Ishikawa (cell line): Measurements from ENCODE around the gene FBRSL1.

ENCODE experiments used
- CEBPB ChIP-seq: IDR thresholded peaks from 2 replicates; pipeline ENCODE4 v1.6.1; 2012
- CREB1 ChIP-seq: IDR thresholded peaks from 2 replicates; pipeline ENCODE4 v1.6.1; 2012; ENCODE audit warnings: low read depth
- EGR1 ChIP-seq: IDR thresholded peaks from 2 replicates; pipeline ENCODE4 v1.6.1; 2012
- EP300 ChIP-seq: IDR thresholded peaks from 2 replicates; pipeline ENCODE4 v1.6.1; 2012; ENCODE audit warnings: borderline replicate concordance
- FOXM1 ChIP-seq: IDR thresholded peaks from 2 replicates; pipeline ENCODE4 v1.6.1; 2012; ENCODE audit warnings: low read depth, borderline replicate concordance
- MAX ChIP-seq: IDR thresholded peaks from 2 replicates; pipeline ENCODE4 v1.6.1; 2012
- NFIC ChIP-seq: IDR thresholded peaks from 2 replicates; pipeline ENCODE4 v1.6.1; 2012
- RAD21 ChIP-seq: IDR thresholded peaks from 2 replicates; pipeline ENCODE4 v1.6.1; 2012; ENCODE audit warnings: low read depth
- TAF1 ChIP-seq: IDR thresholded peaks from 2 replicates; pipeline ENCODE4 v1.6.1; 2012; ENCODE audit warnings: low read depth, mild to moderate bottlenecking
- TCF12 ChIP-seq: IDR thresholded peaks from 2 replicates; pipeline ENCODE4 v1.6.1; 2012; ENCODE audit warnings: low read depth
- TEAD4 ChIP-seq: IDR thresholded peaks from 2 replicates; pipeline ENCODE4 v1.6.1; 2012
- USF1 ChIP-seq: IDR thresholded peaks from 2 replicates; pipeline ENCODE4 v1.6.1; 2012
- YY1 ChIP-seq: IDR thresholded peaks from 2 replicates; pipeline ENCODE4 v1.6.1; 2012; ENCODE audit warnings: low read depth
- ZBTB7A ChIP-seq: IDR thresholded peaks from 2 replicates; pipeline ENCODE4 v1.6.1; 2012; ENCODE audit warnings: low read depth
- TF ChIP-seq, protein P1 (sequence below): IDR thresholded peaks from 2 replicates; pipeline ENCODE4 v1.6.1; 2012; ENCODE audit warnings: low read depth, mild to moderate bottlenecking

Gene FBRSL1

GRCh38 chr12:132495165-132495544 is 5.2 kb downstream of the FBRSL1 start:
- TF ChIP-seq NFIC = no peak
- TF ChIP-seq TCF12 = no peak
- TF ChIP-seq, protein P1, sequence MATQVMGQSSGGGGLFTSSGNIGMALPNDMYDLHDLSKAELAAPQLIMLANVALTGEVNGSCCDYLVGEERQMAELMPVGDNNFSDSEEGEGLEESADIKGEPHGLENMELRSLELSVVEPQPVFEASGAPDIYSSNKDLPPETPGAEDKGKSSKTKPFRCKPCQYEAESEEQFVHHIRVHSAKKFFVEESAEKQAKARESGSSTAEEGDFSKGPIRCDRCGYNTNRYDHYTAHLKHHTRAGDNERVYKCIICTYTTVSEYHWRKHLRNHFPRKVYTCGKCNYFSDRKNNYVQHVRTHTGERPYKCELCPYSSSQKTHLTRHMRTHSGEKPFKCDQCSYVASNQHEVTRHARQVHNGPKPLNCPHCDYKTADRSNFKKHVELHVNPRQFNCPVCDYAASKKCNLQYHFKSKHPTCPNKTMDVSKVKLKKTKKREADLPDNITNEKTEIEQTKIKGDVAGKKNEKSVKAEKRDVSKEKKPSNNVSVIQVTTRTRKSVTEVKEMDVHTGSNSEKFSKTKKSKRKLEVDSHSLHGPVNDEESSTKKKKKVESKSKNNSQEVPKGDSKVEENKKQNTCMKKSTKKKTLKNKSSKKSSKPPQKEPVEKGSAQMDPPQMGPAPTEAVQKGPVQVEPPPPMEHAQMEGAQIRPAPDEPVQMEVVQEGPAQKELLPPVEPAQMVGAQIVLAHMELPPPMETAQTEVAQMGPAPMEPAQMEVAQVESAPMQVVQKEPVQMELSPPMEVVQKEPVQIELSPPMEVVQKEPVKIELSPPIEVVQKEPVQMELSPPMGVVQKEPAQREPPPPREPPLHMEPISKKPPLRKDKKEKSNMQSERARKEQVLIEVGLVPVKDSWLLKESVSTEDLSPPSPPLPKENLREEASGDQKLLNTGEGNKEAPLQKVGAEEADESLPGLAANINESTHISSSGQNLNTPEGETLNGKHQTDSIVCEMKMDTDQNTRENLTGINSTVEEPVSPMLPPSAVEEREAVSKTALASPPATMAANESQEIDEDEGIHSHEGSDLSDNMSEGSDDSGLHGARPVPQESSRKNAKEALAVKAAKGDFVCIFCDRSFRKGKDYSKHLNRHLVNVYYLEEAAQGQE = no peak
- TF ChIP-seq CEBPB = no peak
- no peak for TF ChIP-seq TAF1
- TF ChIP-seq RAD21 = no peak
- no peak for TF ChIP-seq EP300
- TF ChIP-seq FOXM1 = no peak
- no peak for TF ChIP-seq USF1
- no peak for TF ChIP-seq MAX
- no peak for TF ChIP-seq EGR1
- TF ChIP-seq CREB1 = no peak
- no peak for TF ChIP-seq TEAD4

DNA sequence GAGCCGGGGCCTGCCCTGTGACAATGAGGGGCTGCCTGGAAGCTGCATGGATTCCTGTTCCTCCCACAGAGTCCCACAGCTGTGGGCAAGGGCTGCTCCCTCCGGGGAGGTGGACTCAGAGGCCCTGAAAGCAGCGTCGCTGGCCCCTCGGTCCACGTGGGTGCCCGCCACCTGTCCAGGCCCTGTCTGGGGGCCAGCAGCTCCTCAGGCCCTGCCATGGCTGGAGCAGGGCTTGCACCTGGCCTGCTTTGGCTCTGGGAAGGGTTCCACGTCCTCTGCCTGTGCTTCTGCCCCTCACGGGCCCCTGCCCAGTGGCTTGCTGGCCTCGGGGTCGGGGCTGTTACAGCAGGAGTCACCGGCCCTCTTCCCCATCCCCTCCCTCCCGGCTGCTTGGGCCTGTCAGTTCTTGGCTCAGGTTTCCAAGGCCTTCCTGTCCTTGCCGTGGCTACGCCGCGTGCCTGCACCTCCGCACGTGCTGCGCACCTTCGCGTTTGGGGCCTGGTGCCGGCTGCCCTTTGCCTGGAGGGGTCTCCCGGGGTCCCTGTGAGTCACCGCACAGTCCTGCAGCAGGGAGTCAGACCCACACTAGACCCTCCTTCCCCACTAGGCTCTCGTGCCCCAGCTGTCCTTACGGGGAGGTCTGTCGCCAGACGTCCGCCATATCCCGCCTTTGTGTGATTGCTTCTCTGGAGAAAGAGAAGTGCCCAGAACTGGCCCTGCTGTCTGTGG is 5.8 kb downstream of the FBRSL1 start:
- TF ChIP-seq FOXM1 (no peak), TCF12 (no peak), USF1 (no peak), ZBTB7A (no peak), YY1 (no peak), TEAD4 (no peak), EP300 (no peak), EGR1 (no peak), CEBPB (no peak), MAX (no peak), RAD21 (no peak), NFIC (no peak), CREB1 (no peak)
- TF ChIP-seq, protein P1 = no peak

GRCh38 chr12:132496358-132496669 is 6.4 kb downstream of the FBRSL1 start:
- TF ChIP-seq TEAD4 (no peak), EGR1 (no peak), TAF1 (no peak), YY1 (no peak), RAD21 (no peak), FOXM1 (no peak), USF1 (no peak), MAX (no peak), NFIC (no peak), EP300 (no peak), TCF12 (no peak), ZBTB7A (no peak), CEBPB (no peak), CREB1 (no peak)
- TF ChIP-seq, protein P1 = no peak

- TF ChIP-seq, protein P1 = no peak
- no peak for TF ChIP-seq ZBTB7A
- no peak for TF ChIP-seq RAD21
- TF ChIP-seq EGR1 = no peak
- TF ChIP-seq MAX = no peak
- TF ChIP-seq NFIC = no peak
- TF ChIP-seq TEAD4 = no peak
- TF ChIP-seq FOXM1 = no peak
- no peak for TF ChIP-seq YY1
- TF ChIP-seq CEBPB = no peak
- no peak for TF ChIP-seq TCF12
- no peak for TF ChIP-seq USF1
- TF ChIP-seq TAF1 = no peak
- TF ChIP-seq EP300 = no peak
Observed at GRCh38 chr12:132496710-132497109, 6.8 kb downstream of the FBRSL1 start.
